WTC11 (cell line): ENCODE results near the gene FHOD3. TPM values are rescaled to one million over a fixed set of nuclear protein-coding genes. Genes with fewer than 3 reads are reported as not detected.
A peak's percentile ranks its signal among the peaks of the same experiment; 100 is the strongest.
"Not testable (repeated sequence)": the region's sequence is repeated elsewhere in the genome, so short reads cannot be mapped to it uniquely, and the experiment has no call there.

ENCODE experiments used
- ATAC-seq: fragments of 200-7000 bp; cut with Tn5 transposase; 2 replicates; pipeline ENCODE4 v1.10.0; 2021; ENCODE audit warnings: mild to moderate bottlenecking, moderate library complexity
- CTCF ChIA-PET: fragments of 300-600 bp; sonication (Branson Sonifier 250); formaldehyde crosslinking; loops from one replicate; lab custom pipeline; 2021; ENCODE audit warnings: antibody characterized with exemption; lab: Charles Lee
- POLR2A ChIA-PET: fragments of 350-600 bp; sonication (Branson Sonifier 250); formaldehyde crosslinking; loops from one replicate; lab custom pipeline; 2021; ENCODE audit warnings: antibody characterized with exemption; lab: Charles Lee
- DNase-seq: peaks from one replicate; pipeline ENCODE4 v3.0.0; 2021; ENCODE audit warnings: low spot score
- H3K27ac Mint-ChIP-seq: 2 replicates; pipeline ENCODE4 v1.8.0; 2021; ENCODE audit warnings: mixed read lengths
- H3K27me3 Mint-ChIP-seq: 2 replicates; pipeline ENCODE4 v1.8.0; 2021; ENCODE audit warnings: low read depth, mild to moderate bottlenecking, moderate library complexity, mixed read lengths
- H3K36me3 Mint-ChIP-seq: 2 replicates; pipeline ENCODE4 v1.8.0; 2021; ENCODE audit warnings: mixed read lengths
- H3K4me1 Mint-ChIP-seq: 2 replicates; pipeline ENCODE4 v1.8.0; 2022; ENCODE audit warnings: mixed read lengths
- H3K4me3 Mint-ChIP-seq: 2 replicates; pipeline ENCODE4 v1.8.0; 2021; ENCODE audit warnings: mild to moderate bottlenecking, moderate library complexity, mixed read lengths
- H3K9me3 Mint-ChIP-seq: 2 replicates; pipeline ENCODE4 v1.8.0; 2021; ENCODE audit warnings: mixed read lengths
- ATF1 ChIP-seq: sonication (generic); formaldehyde crosslinking; IDR thresholded peaks from 2 replicates; pipeline ENCODE4 v1.8.1; 2023; ENCODE audit warnings: mild to moderate bottlenecking, moderate library complexity, missing genetic modification reagents
- EMX1 ChIP-seq: fragments of 250-450 bp; sonication (Bioruptor Pico); IDR thresholded peaks from 2 replicates; pipeline ENCODE4 v1.8.0; 2021; ENCODE audit warnings: mild to moderate bottlenecking
- ETV6 ChIP-seq: sonication (generic); formaldehyde crosslinking; IDR thresholded peaks from 2 replicates; pipeline ENCODE4 v1.8.1; 2022; ENCODE audit warnings: mild to moderate bottlenecking, missing genetic modification reagents
- FOXJ3 ChIP-seq: sonication (generic); formaldehyde crosslinking; IDR thresholded peaks from 2 replicates; pipeline ENCODE4 v1.9.0; 2021; ENCODE audit warnings: missing genetic modification reagents, mild to moderate bottlenecking, borderline replicate concordance
- GABPB1 ChIP-seq: sonication (generic); formaldehyde crosslinking; IDR thresholded peaks from 2 replicates; pipeline ENCODE4 v1.8.1; 2023; ENCODE audit warnings: mild to moderate bottlenecking, missing genetic modification reagents
- GRHL2 ChIP-seq: fragments of 250-450 bp; sonication (Bioruptor Pico); IDR thresholded peaks from 2 replicates; pipeline ENCODE4 v1.8.0; 2022; ENCODE audit warnings: mild to moderate bottlenecking, moderate library complexity; ENCODE audit not compliant: insufficient replicate concordance, severe bottlenecking
- NFYB ChIP-seq: sonication (generic); formaldehyde crosslinking; conservative IDR thresholded peaks from 2 replicates; pipeline ENCODE4 v1.8.0; 2022; ENCODE audit warnings: low read depth, missing genetic modification reagents
- NR3C1 ChIP-seq: sonication (generic); formaldehyde crosslinking; conservative IDR thresholded peaks from 2 replicates; pipeline ENCODE4 v1.8.1; 2023; ENCODE audit warnings: low read depth, mild to moderate bottlenecking, missing genetic modification reagents
- TEAD4 ChIP-seq: sonication (generic); formaldehyde crosslinking; IDR thresholded peaks from 2 replicates; pipeline ENCODE4 v1.8.0; 2022; ENCODE audit warnings: mild to moderate bottlenecking, missing genetic modification reagents
- ZNF232 ChIP-seq: sonication (generic); formaldehyde crosslinking; IDR thresholded peaks from 2 replicates; pipeline ENCODE4 v1.8.0; 2022; ENCODE audit warnings: mild to moderate bottlenecking, missing genetic modification reagents
- ZNF263 ChIP-seq: sonication (generic); formaldehyde crosslinking; IDR thresholded peaks from 2 replicates; pipeline ENCODE4 v1.8.1; 2022; ENCODE audit warnings: low read depth, mild to moderate bottlenecking, moderate library complexity, missing genetic modification reagents
- ZNF396 ChIP-seq: fragments of 250-450 bp; sonication (Bioruptor Pico); IDR thresholded peaks from 2 replicates; pipeline ENCODE4 v1.8.0; 2021; ENCODE audit warnings: mild to moderate bottlenecking, moderate library complexity, borderline replicate concordance
- ZNF671 ChIP-seq: fragments of 250-450 bp; sonication (Bioruptor Pico); IDR thresholded peaks from 2 replicates; pipeline ENCODE4 v1.8.0; 2021; ENCODE audit warnings: mild to moderate bottlenecking
- total RNA-seq: library from RNA; stranded (reverse); gene quantifications from 3 replicates; pipeline ENCODE4 v1.2.3, GENCODE V29; 2021
- TF ChIP-seq, protein P1 (sequence below): fragments of 250-450 bp; sonication (Bioruptor Pico); IDR thresholded peaks from 2 replicates; pipeline ENCODE4 v1.9.0; 2021; ENCODE audit warnings: mild to moderate bottlenecking, borderline replicate concordance
- TF ChIP-seq, protein P2 (sequence below): sonication (generic); formaldehyde crosslinking; IDR thresholded peaks from 2 replicates; pipeline ENCODE4 v1.8.0; 2022; ENCODE audit warnings: mild to moderate bottlenecking, missing genetic modification reagents
- TF ChIP-seq, protein P3 (sequence below): fragments of 250-450 bp; sonication (Bioruptor Pico); IDR thresholded peaks from 2 replicates; pipeline ENCODE4 v1.9.0; 2021; ENCODE audit warnings: moderate library complexity, mild to moderate bottlenecking, inconsistent platforms, borderline replicate concordance
- TF ChIP-seq, protein P4 (sequence below): fragments of 250-450 bp; sonication (Bioruptor Pico); IDR thresholded peaks from 2 replicates; pipeline ENCODE4 v1.9.0; 2021; ENCODE audit warnings: mild to moderate bottlenecking
- TF ChIP-seq, protein P5 (sequence below): sonication (generic); formaldehyde crosslinking; IDR thresholded peaks from 2 replicates; pipeline ENCODE4 v1.8.1; 2023; ENCODE audit warnings: mild to moderate bottlenecking, missing genetic modification reagents, moderate library complexity
- TF ChIP-seq, protein P6 (sequence below): sonication (generic); formaldehyde crosslinking; IDR thresholded peaks from 2 replicates; pipeline ENCODE4 v1.8.1; 2023; ENCODE audit warnings: mild to moderate bottlenecking, missing genetic modification reagents

FHOD3 gene
- total RNA-seq, 1 experiment from 2014 or later: 3.8 TPM

DNA sequence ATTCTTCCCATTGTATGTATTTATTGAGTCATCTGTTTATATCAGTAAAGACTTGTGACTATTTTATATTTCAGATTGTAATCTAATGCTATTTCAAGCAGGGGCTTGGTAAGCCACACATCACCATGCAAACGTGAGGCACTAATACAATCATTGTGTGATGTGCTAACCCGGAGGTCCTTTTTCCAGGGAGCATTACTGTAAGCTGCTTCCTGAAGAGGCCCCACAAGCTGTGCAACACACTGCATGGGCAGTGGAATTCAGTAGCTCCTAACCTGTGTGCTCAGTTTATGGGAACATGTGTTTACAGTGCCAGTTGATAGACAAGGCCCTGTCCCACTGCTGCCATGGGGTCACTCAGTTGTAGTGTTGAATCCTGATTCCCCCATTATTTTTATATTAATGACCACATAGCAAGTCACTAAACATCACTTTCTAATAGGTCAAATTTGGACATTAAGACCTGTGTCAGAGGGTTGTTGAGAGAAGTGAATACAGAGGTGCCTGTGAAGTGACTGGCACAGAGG lies 162.9 kb downstream of the FHOD3 start (continued):
- TF ChIP-seq, protein P1, sequence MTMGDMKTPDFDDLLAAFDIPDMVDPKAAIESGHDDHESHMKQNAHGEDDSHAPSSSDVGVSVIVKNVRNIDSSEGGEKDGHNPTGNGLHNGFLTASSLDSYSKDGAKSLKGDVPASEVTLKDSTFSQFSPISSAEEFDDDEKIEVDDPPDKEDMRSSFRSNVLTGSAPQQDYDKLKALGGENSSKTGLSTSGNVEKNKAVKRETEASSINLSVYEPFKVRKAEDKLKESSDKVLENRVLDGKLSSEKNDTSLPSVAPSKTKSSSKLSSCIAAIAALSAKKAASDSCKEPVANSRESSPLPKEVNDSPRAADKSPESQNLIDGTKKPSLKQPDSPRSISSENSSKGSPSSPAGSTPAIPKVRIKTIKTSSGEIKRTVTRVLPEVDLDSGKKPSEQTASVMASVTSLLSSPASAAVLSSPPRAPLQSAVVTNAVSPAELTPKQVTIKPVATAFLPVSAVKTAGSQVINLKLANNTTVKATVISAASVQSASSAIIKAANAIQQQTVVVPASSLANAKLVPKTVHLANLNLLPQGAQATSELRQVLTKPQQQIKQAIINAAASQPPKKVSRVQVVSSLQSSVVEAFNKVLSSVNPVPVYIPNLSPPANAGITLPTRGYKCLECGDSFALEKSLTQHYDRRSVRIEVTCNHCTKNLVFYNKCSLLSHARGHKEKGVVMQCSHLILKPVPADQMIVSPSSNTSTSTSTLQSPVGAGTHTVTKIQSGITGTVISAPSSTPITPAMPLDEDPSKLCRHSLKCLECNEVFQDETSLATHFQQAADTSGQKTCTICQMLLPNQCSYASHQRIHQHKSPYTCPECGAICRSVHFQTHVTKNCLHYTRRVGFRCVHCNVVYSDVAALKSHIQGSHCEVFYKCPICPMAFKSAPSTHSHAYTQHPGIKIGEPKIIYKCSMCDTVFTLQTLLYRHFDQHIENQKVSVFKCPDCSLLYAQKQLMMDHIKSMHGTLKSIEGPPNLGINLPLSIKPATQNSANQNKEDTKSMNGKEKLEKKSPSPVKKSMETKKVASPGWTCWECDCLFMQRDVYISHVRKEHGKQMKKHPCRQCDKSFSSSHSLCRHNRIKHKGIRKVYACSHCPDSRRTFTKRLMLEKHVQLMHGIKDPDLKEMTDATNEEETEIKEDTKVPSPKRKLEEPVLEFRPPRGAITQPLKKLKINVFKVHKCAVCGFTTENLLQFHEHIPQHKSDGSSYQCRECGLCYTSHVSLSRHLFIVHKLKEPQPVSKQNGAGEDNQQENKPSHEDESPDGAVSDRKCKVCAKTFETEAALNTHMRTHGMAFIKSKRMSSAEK (CRISPR knock-in tag): no peak
- TF ChIP-seq, protein P2, sequence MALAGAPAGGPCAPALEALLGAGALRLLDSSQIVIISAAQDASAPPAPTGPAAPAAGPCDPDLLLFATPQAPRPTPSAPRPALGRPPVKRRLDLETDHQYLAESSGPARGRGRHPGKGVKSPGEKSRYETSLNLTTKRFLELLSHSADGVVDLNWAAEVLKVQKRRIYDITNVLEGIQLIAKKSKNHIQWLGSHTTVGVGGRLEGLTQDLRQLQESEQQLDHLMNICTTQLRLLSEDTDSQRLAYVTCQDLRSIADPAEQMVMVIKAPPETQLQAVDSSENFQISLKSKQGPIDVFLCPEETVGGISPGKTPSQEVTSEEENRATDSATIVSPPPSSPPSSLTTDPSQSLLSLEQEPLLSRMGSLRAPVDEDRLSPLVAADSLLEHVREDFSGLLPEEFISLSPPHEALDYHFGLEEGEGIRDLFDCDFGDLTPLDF (CRISPR knock-in tag): no peak
- TF ChIP-seq EMX1: no peak
- TF ChIP-seq NFYB (CRISPR knock-in tag): no peak
- TF ChIP-seq NR3C1 (CRISPR knock-in tag): no peak
- TF ChIP-seq, all 79 proteins: peak for 0

DNA sequence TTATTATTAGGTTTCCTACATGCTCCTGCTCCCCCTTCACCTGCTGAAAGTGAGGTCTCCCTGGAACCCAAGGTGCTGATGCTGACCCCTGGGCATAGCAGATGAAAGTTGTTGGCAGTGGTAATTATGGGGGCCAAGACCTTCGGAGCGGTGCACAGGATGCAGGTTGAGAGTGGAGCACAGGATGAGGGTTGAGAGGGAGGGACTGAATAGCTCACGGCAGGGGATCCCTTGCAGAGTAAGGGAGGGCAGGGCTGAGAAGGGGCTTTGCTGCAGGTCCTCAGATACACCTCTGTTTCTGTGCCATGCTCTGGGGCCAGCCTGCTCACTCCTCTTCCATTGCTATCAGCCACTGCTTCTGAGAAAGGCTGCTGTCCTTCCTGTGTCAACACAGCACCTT lies 163.3 kb downstream of the FHOD3 start:
- DNase-seq: peak; percentile 38
- no peaks in the 10 kb centered on the region for H3K36me3 Mint-ChIP-seq
- POLR2A ChIA-PET: no interaction called here

DNA sequence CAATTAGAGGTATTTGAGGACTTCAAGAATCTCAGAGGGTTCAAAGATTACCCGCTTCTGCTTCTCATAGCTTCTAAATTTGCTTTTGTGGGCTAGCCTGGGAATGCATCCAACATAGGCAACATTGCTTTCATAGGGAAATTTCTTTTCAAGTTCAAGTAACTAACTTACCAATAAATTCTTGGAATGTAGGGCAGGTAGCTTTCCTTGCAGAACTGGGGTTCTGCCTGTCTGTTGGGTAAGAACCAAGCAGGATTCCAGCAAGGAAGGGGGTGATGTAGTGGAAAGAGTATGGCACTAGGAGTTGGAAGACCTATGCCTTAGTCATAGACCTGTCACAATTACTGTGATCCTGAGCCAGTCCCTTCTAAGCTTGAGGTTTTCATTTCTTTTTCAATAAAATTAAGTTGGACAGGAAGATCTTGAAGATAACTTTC lies 164.1 kb downstream of the FHOD3 start:
- TF ChIP-seq, protein P3, sequence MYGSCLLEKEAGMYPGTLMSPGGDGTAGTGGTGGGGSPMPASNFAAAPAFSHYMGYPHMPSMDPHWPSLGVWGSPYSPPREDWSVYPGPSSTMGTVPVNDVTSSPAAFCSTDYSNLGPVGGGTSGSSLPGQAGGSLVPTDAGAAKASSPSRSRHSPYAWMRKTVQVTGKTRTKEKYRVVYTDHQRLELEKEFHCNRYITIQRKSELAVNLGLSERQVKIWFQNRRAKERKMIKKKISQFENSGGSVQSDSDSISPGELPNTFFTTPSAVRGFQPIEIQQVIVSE: no peak
- TF ChIP-seq, protein P4, sequence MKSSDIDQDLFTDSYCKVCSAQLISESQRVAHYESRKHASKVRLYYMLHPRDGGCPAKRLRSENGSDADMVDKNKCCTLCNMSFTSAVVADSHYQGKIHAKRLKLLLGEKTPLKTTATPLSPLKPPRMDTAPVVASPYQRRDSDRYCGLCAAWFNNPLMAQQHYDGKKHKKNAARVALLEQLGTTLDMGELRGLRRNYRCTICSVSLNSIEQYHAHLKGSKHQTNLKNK (CRISPR knock-in tag): no peak
- TF ChIP-seq FOXJ3: no peak
- no peak for TF ChIP-seq EMX1
- ChIA-PET POLR2A (no interaction called here), CTCF (interaction anchor here (1.7 kb wide), 1 partner anchor 12 kb away, joined by 5 read pairs; no protein-coding TSS in a partner anchor)
- H3K4me1 Mint-ChIP-seq: peaks cover 42% of the 10 kb centered on the region
- DNase-seq (no peak), ATAC-seq (no peak)
- H3K27ac Mint-ChIP-seq: 0 out of 2 replicates have a peak overlapping the region, but pooled peaks have one; percentile 46
- no peaks in the 10 kb centered on the region for H3K27me3 Mint-ChIP-seq
- no peak overlapping the region for H3K4me3 Mint-ChIP-seq
- no peaks in the 10 kb centered on the region for H3K36me3 Mint-ChIP-seq
- H3K9me3 Mint-ChIP-seq: no peaks in the 10 kb centered on the region

More for the DNA sequence above, 163.3 kb downstream of the FHOD3 start:
- peaks cover 35% of the 10 kb centered on the region for H3K4me1 Mint-ChIP-seq
- no peaks in the 10 kb centered on the region for H3K27me3 Mint-ChIP-seq
- H3K27ac Mint-ChIP-seq: peak overlapping the region; percentile 46; the same call in 1 of the 2 replicates
- peak; percentile 91 for ATAC-seq
- CTCF ChIA-PET: interaction anchor here (1.7 kb wide), 1 partner anchor 12 kb away, joined by 5 read pairs; no protein-coding TSS in a partner anchor
- no peak overlapping the region for H3K4me3 Mint-ChIP-seq
- TF ChIP-seq ZNF396 (no peak), ETV6 (CRISPR knock-in tag) (no peak), ZNF232 (CRISPR knock-in tag) (no peak), ZNF671 (CRISPR knock-in tag) (no peak), ZNF263 (CRISPR knock-in tag) (no peak), ATF1 (CRISPR knock-in tag) (no peak), NFYB (CRISPR knock-in tag) (no peak), EMX1 (no peak), GABPB1 (no peak), FOXJ3 (no peak), TEAD4 (CRISPR knock-in tag) (no peak), GRHL2 (CRISPR knock-in tag) (no peak)
- TF ChIP-seq, protein P5, sequence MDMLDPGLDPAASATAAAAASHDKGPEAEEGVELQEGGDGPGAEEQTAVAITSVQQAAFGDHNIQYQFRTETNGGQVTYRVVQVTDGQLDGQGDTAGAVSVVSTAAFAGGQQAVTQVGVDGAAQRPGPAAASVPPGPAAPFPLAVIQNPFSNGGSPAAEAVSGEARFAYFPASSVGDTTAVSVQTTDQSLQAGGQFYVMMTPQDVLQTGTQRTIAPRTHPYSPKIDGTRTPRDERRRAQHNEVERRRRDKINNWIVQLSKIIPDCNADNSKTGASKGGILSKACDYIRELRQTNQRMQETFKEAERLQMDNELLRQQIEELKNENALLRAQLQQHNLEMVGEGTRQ: no peak
- TF ChIP-seq, protein P6, sequence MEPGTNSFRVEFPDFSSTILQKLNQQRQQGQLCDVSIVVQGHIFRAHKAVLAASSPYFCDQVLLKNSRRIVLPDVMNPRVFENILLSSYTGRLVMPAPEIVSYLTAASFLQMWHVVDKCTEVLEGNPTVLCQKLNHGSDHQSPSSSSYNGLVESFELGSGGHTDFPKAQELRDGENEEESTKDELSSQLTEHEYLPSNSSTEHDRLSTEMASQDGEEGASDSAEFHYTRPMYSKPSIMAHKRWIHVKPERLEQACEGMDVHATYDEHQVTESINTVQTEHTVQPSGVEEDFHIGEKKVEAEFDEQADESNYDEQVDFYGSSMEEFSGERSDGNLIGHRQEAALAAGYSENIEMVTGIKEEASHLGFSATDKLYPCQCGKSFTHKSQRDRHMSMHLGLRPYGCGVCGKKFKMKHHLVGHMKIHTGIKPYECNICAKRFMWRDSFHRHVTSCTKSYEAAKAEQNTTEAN (CRISPR knock-in tag): no peak
- no peaks in the 10 kb centered on the region for H3K9me3 Mint-ChIP-seq

DNA sequence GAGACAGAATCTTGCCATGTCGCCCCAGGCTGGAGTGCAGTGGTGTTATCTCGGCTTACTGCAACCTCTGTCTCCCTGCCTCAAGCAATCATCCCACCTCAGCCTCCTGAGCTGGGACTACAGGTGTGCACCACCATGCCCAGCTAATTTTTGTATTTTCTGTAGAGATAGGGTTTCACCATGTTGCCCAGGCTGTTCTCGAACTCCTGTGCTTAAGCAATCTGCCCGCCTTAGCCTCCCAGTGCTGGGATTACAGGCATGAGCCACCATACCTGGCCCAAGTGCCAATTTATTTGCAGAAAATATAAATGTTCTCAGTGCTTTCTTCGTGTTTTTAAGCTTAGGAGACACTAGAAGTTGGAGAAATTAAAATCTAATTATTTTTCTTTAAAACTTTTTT lies 166.0 kb downstream of the FHOD3 start:
- H3K9me3 Mint-ChIP-seq, H3K27me3 Mint-ChIP-seq, ATAC-seq, DNase-seq, POLR2A ChIA-PET, H3K36me3 Mint-ChIP-seq, H3K4me3 Mint-ChIP-seq, H3K27ac Mint-ChIP-seq: not testable (repeated sequence)
- CTCF ChIA-PET: interaction anchor here (1.4 kb wide), 1 partner anchor 51 kb away, joined by 3 read pairs; no protein-coding TSS in a partner anchor
- H3K4me1 Mint-ChIP-seq: peaks cover 55% of the 10 kb centered on the region
